SH-SY5Y (cell line): Measurements from ENCODE around the gene MXRA8.

Experiments
- GATA2 ChIP-seq: IDR thresholded peaks from 2 replicates; pipeline ENCODE4 v1.6.1; 2011; ENCODE audit warnings: mild to moderate bottlenecking, low read depth, low read length
- GATA3 ChIP-seq: IDR thresholded peaks from 2 replicates; pipeline ENCODE4 v1.6.1; 2011; ENCODE audit warnings: low read depth, mild to moderate bottlenecking, low read length, moderate library complexity

DNA sequence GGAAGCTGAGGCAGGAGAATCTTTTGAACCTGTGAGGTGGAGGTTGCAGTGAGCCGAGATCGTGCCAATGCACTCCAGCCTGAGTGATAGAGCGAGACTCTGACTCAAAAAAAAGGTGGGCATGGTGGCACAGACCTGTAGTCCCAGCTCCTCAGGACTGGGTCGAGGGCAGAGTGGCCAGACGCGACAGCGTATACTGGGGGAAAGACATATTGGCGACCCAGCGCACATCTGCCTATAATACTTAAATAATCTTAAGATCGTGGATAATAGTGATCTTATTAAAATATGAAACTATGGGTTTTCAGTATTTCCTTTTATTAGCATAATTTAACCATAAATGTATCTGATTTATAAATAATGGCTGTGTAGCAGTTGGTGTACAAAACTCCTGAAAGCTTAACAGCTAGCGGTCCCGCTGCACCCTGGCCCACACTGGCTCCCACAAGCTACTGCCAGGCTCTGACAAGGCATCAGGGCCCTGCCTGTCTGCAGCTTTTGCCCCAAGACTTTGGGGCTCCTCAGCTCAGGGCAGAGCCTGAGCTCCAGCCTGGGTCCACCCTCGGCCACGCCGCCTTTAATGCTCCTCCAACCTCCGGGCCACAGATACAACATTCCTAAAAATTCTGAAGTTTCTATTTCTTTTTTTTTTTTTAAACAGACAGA lies 19.3 kb upstream of the MXRA8 start:
- TF ChIP-seq GATA2, result no peak
- TF ChIP-seq GATA3, result no peak
